IMR-90 (cell line): ENCODE measurements around the gene PSG5. TPM values are rescaled to one million over a fixed set of nuclear protein-coding genes. Genes with fewer than 3 reads are reported as not detected.
"Not testable (repeated sequence)": the region's sequence is repeated elsewhere in the genome, so short reads cannot be mapped to it uniquely, and the experiment has no call there.

Experiments used
- ATAC-seq: fragments of 200-7000 bp; cut with Tn5 transposase; 2 replicates; pipeline ENCODE4 v1.9.1; 2020; ENCODE audit warnings: low read depth, mild to moderate bottlenecking, moderate library complexity
- BruUV-seq: library from RNA; stranded (reverse); fragments of 400-500 nt; replicated peaks from 2 replicates; lab custom pipeline; 2021; lab: Mats Ljungman, UMichigan
- CTCF ChIA-PET: fragments of 300-600 bp; formaldehyde crosslinking; extraction: SDS; loops from one replicate; lab custom pipeline; 2021; ENCODE audit warnings: antibody characterized with exemption; lab: Yijun Ruan, JAX
- POLR2A ChIA-PET: fragments of 300-600 bp; sonication (Branson Sonifier 250); formaldehyde crosslinking; loops from one replicate; lab custom pipeline; 2022; ENCODE audit warnings: antibody characterized with exemption; ENCODE audit not compliant: unreplicated experiment; lab: Charles Lee
- DNase-seq: peaks from one replicate; pipeline ENCODE4 v3.0.0; 2013
- H2AFZ ChIP-seq: replicated peaks from 2 replicates; pipeline ENCODE3; 2013; ENCODE audit warnings: low read length, mild to moderate bottlenecking; ENCODE audit not compliant: poor library complexity
- H2AK5ac ChIP-seq: 2 replicates; pipeline ENCODE4 v1.6.1; 2013; ENCODE audit warnings: low read depth, low read length, inconsistent platforms
- H2AK9ac ChIP-seq: replicated peaks from 2 replicates; pipeline ENCODE3; 2013; ENCODE audit warnings: mild to moderate bottlenecking, low read depth, low read length, moderate library complexity; ENCODE audit not compliant: poor library complexity
- H2BK120ac ChIP-seq: 2 replicates; pipeline ENCODE4 v1.6.1; 2013; ENCODE audit warnings: low read depth, low read length, inconsistent platforms
- H2BK15ac ChIP-seq: 3 replicates; pipeline ENCODE4 v1.6.1; 2013; ENCODE audit warnings: low read depth, low read length, inconsistent platforms
- H2BK20ac ChIP-seq: 2 replicates; pipeline ENCODE4 v1.6.1; 2013; ENCODE audit warnings: low read depth, mild to moderate bottlenecking, inconsistent platforms, low read length, moderate library complexity
- H2BK5ac ChIP-seq: 2 replicates; pipeline ENCODE4 v1.6.1; 2013; ENCODE audit warnings: mild to moderate bottlenecking, low read depth, low read length, inconsistent platforms; ENCODE audit not compliant: poor library complexity, severe bottlenecking
- H3K14ac ChIP-seq: replicated peaks from 2 replicates; pipeline ENCODE4 v1.6.1; 2013; ENCODE audit warnings: low read depth, low read length, inconsistent platforms
- H3K18ac ChIP-seq: 2 replicates; pipeline ENCODE4 v1.6.1; 2013; ENCODE audit warnings: low read depth, low read length, control low read depth
- H3K23ac ChIP-seq: 2 replicates; pipeline ENCODE4 v1.6.1; 2013; ENCODE audit warnings: low read depth, low read length, inconsistent platforms
- H3K27ac ChIP-seq: 2 replicates; pipeline ENCODE4 v1.5.1; 2013; ENCODE audit warnings: mild to moderate bottlenecking, control low read depth, low read length; ENCODE audit not compliant: insufficient read depth
- H3K27me3 ChIP-seq: 2 replicates; pipeline ENCODE4 v1.6.1; 2013; ENCODE audit warnings: low read length; ENCODE audit not compliant: control insufficient read depth, insufficient read depth
- H3K36me3 ChIP-seq: 2 replicates; pipeline ENCODE4 v1.6.1; 2013; ENCODE audit warnings: low read length, mixed read lengths; ENCODE audit not compliant: control insufficient read depth, insufficient read depth
- H3K4ac ChIP-seq: 2 replicates; pipeline ENCODE4 v1.6.1; 2013; ENCODE audit warnings: low read depth, low read length, inconsistent platforms
- H3K4me1 ChIP-seq: 2 replicates; pipeline ENCODE4 v1.6.1; 2013; ENCODE audit warnings: low read length, mixed read lengths; ENCODE audit not compliant: control insufficient read depth, insufficient read depth
- H3K4me2 ChIP-seq: 2 replicates; pipeline ENCODE4 v1.6.1; 2013; ENCODE audit warnings: low read depth, mild to moderate bottlenecking, control low read depth, low read length, moderate library complexity
- H3K4me3 ChIP-seq: 2 replicates; pipeline ENCODE4 v1.5.1; 2013; ENCODE audit warnings: low read depth, mild to moderate bottlenecking, control low read depth, low read length, moderate library complexity; ENCODE audit not compliant: insufficient read depth
- H3K56ac ChIP-seq: 2 replicates; pipeline ENCODE4 v1.6.1; 2013; ENCODE audit warnings: low read length, inconsistent platforms; ENCODE audit not compliant: insufficient read depth; ENCODE audit errors: extremely low read depth
- H3K79me1 ChIP-seq, 2 experiments: 2 replicates each; pipeline ENCODE4 v1.6.1; 2013; ENCODE audit warnings: low read length in 2 of 2, inconsistent platforms in 1 of 2, low read depth in 1 of 2
- H3K9ac ChIP-seq: 2 replicates; pipeline ENCODE4 v1.6.1; 2013; ENCODE audit warnings: low read depth, low read length, control low read depth
- H3K9me1 ChIP-seq: 2 replicates; pipeline ENCODE4 v1.6.1; 2013; ENCODE audit warnings: low read length, inconsistent platforms; ENCODE audit not compliant: insufficient read depth
- H3K9me3 ChIP-seq: 2 replicates; pipeline ENCODE4 v1.6.1; 2013; ENCODE audit warnings: low read length; ENCODE audit not compliant: control insufficient read depth, insufficient read depth
- H4K20me1 ChIP-seq: 2 replicates; pipeline ENCODE4 v1.6.1; 2013; ENCODE audit warnings: low read length, inconsistent platforms; ENCODE audit not compliant: insufficient read depth
- H4K5ac ChIP-seq: 2 replicates; pipeline ENCODE4 v1.6.1; 2013; ENCODE audit warnings: mild to moderate bottlenecking, low read depth, low read length, control low read depth
- H4K8ac ChIP-seq, 2 experiments: 2 replicates each; pipeline ENCODE4 v1.6.1; 2013; ENCODE audit warnings: low read depth in 2 of 2, low read length in 2 of 2, control low read depth in 1 of 2, inconsistent platforms in 1 of 2
- H4K91ac ChIP-seq: 2 replicates; pipeline ENCODE4 v1.6.1; 2013; ENCODE audit warnings: low read depth, low read length, inconsistent platforms; ENCODE audit not compliant: insufficient read depth
- BHLHE40 ChIP-seq: fragments of 150-350 bp; IDR thresholded peaks from 2 replicates; pipeline ENCODE4 v1.6.1; 2016; ENCODE audit warnings: mild to moderate bottlenecking, low read depth, low read length
- CEBPB ChIP-seq: IDR thresholded peaks from 2 replicates; pipeline ENCODE4 v1.6.1; 2012; ENCODE audit warnings: low read depth, low read length, improper control_type of control experiment
- WGBS, 2 experiments: methylation state at CpG; one replicate each; pipeline versions ENCODE4 v1.1.5 to v1.1.7; 2013; ENCODE audit warnings: missing lambda C conversion rate in 2 of 2; ENCODE audit not compliant: insufficient read length in 1 of 2; ENCODE audit errors: extremely low coverage in 2 of 2; 5-methylcytosine and 5-hydroxymethylcytosine counted together
- dilution Hi-C: fragments of 300-500 bp; cut with HindIII; formaldehyde crosslinking; loops from one replicate; pipeline ENCODE4 v1.14.3; 2018; ENCODE audit warnings: low sequenced_read_pairs; ENCODE audit not compliant: unreplicated experiment
- in situ Hi-C: fragments of 300-500 bp; cut with MboI; formaldehyde crosslinking; loops from 3 replicates; pipeline ENCODE4 v1.14.3; 2019; ENCODE audit warnings: low sequenced_read_pairs, inconsistent platforms, mixed read lengths
- intact Hi-C: fragments of 100-400 bp; cut with micrococcal nuclease; formaldehyde crosslinking; loops from 2 replicates; pipeline ENCODE4 v1.10.0; 2022
- polyA plus RNA-seq, 3 experiments: library from polyadenylated mRNA; depleted of rRNA; stranded (reverse); fragments of >200 nt; gene quantifications; 2 replicates each; pipeline ENCODE4 v1.2.3, GENCODE V29; 2012; ENCODE audit warnings: low replicate concordance in 1 of 3
- total RNA-seq: library from RNA; depleted of rRNA; stranded (reverse); fragments of >200 nt; gene quantifications from 2 replicates; pipeline ENCODE4 v1.2.3, GENCODE V29; 2012

Gene PSG5
- total and polyA plus RNA-seq, 2 of the 4 experiments (the other 2 are of a cell fraction): 50.7 to 75.9 TPM

GRCh38 chr19:43152214-43152613 is 34.1 kb downstream of the PSG5 start:
- H3K4me1 ChIP-seq: peaks cover 6% of the 10 kb centered on the region
- no peak overlapping the region for H3K9ac ChIP-seq
- POLR2A ChIA-PET: no interaction called here
- no peak for ATAC-seq
- dilution Hi-C loops (no loop called here), in situ Hi-C loops (no loop called here), intact Hi-C loops (no loop called here)
- H3K9me1 ChIP-seq: 0 out of 2 replicates have a peak, but pooled peaks cover 6% of the 10 kb centered on the region
- H3K4me2 ChIP-seq: no peak overlapping the region
- H2BK120ac ChIP-seq: peak overlapping the region; percentile 79
- no peak overlapping the region for H2BK5ac ChIP-seq
- no peak overlapping the region for H3K14ac ChIP-seq
- H2BK20ac ChIP-seq: peak overlapping the region; percentile 92
- H2AK5ac ChIP-seq: peak overlapping the region; percentile 64; the same call in 1 of the 2 replicates
- peak overlapping the region; percentile 48; the same call in 1 of the 2 replicates for H4K5ac ChIP-seq
- no peak overlapping the region for H3K23ac ChIP-seq
- CTCF ChIA-PET: no interaction called here
- no peak overlapping the region for H3K4me3 ChIP-seq
- peak overlapping the region; percentile 66; the same call in 1 of the 2 replicates for H4K91ac ChIP-seq
- H3K9me3 ChIP-seq: 0 out of 2 replicates have a peak, but pooled peaks cover 2% of the 10 kb centered on the region
- H3K36me3 ChIP-seq: no peaks in the 10 kb centered on the region
- no peak overlapping the region for H3K56ac ChIP-seq
- peak overlapping the region; percentile 85 for H3K4ac ChIP-seq
- H2AK9ac ChIP-seq: peak overlapping the region; percentile 65
- TF ChIP-seq CEBPB: peak; percentile 78
- no peak for TF ChIP-seq BHLHE40
- H2BK15ac ChIP-seq: peak overlapping the region; percentile 95; the same call in 1 of the 3 replicates
- BruUV-seq: no TSS peak
- peaks cover 0 to 4% of the 10 kb centered on the region in 2 experiments; a peak in 1 of 4 replicates for H3K79me1 ChIP-seq
- no peak overlapping the region for H2AFZ ChIP-seq
- WGBS, 2 experiments: 92% methylated on average over 2 of the region's 4 CpGs; no CpG with 5 or more reads in 1 of the 2 experiments
- H3K27ac ChIP-seq: no peak overlapping the region
- H3K27me3 ChIP-seq: no peaks in the 10 kb centered on the region
- H4K8ac ChIP-seq: peak overlapping the region in 1 of 2 experiments; percentile 22
- peak overlapping the region; percentile 4; the same call in 1 of the 2 replicates for H3K18ac ChIP-seq
- no peaks in the 10 kb centered on the region for H4K20me1 ChIP-seq
- peak; percentile 41 for DNase-seq

GRCh38 chr19:43149788-43150187 is 36.5 kb downstream of the PSG5 start:
- H3K4me2 ChIP-seq: not testable (repeated sequence)
- intact Hi-C loops: loop anchor here (5.0 kb wide), 1 partner anchor 33 kb away; no protein-coding TSS in a partner anchor
- DNase-seq: peak; percentile 91

More at GRCh38 chr19:43149788-43150187, 36.5 kb downstream of the PSG5 start:
- H2AK9ac ChIP-seq, POLR2A ChIA-PET, H3K36me3 ChIP-seq, H3K4me3 ChIP-seq, H3K9me1 ChIP-seq, H3K27me3 ChIP-seq, H2BK15ac ChIP-seq, H3K9me3 ChIP-seq, H3K79me1 ChIP-seq, H2AFZ ChIP-seq, H3K14ac ChIP-seq, in situ Hi-C loops, H3K9ac ChIP-seq, H4K20me1 ChIP-seq, dilution Hi-C loops, H3K4me1 ChIP-seq, H3K27ac ChIP-seq, BruUV-seq, CTCF ChIA-PET, H3K23ac ChIP-seq: not testable (repeated sequence)
- H3K18ac ChIP-seq: peak overlapping the region; percentile 49; the same call in 1 of the 2 replicates
- H4K5ac ChIP-seq: peak overlapping the region; percentile 45; the same call in 1 of the 2 replicates
- H2BK120ac ChIP-seq: peak overlapping the region; percentile 98
- peak overlapping the region; percentile 6; the same call in 1 of the 2 replicates for H2BK20ac ChIP-seq
- peak overlapping the region in 1 of 2 experiments; percentile 86; a peak in 2 of 4 replicates for H4K8ac ChIP-seq
- WGBS, 2 experiments: no CpG with 5 or more reads among the region's 7 CpGs
- H2BK5ac ChIP-seq: peak overlapping the region; percentile 96
- 0 out of 2 replicates have a peak overlapping the region, but pooled peaks have one; percentile 66 for H2AK5ac ChIP-seq
- H3K4ac ChIP-seq: peak overlapping the region; percentile 11; the same call in 1 of the 2 replicates
- H3K56ac ChIP-seq: peak overlapping the region; percentile 22; the same call in 1 of the 2 replicates
- H4K91ac ChIP-seq: peak overlapping the region; percentile 49; the same call in 1 of the 2 replicates
- peak; percentile 37 for ATAC-seq
